Stimulated activated CD8-positive, alpha-beta memory T cell treated with anti-CD3 and anti-CD28 coated beads, Interleukin-15, amount 100 ng/mL, for 24 hours (primary cell): Measurements from ENCODE around the gene XIRP2.

Experiments used
- DNase-seq: peaks from one replicate; pipeline ENCODE4 v3.0.0-alpha.2; 2020; ENCODE audit warnings: low read depth

XIRP2 gene

GRCh38 chr2:167134381-167135072 lies 246.2 kb downstream of the XIRP2 start:
- DNase-seq: no peak

GRCh38 chr2:167135706-167136105 lies 247.4 kb downstream of the XIRP2 start:
- no peak for DNase-seq

- no peak for DNase-seq
Observed at GRCh38 chr2:167136879-167137596, 248.8 kb downstream of the XIRP2 start.

- DNase-seq: no peak
Observed at GRCh38 chr2:167140330-167140729, 252.1 kb downstream of the XIRP2 start.

GRCh38 chr2:167140767-167141166 lies 252.5 kb downstream of the XIRP2 start:
- DNase-seq: no peak

- no peak for DNase-seq
Observed at GRCh38 chr2:167142554-167142953, 254.3 kb downstream of the XIRP2 start.

- DNase-seq: no peak
Observed at GRCh38 chr2:167144179-167144898, 256.1 kb downstream of the XIRP2 start.

- no peak for DNase-seq
Observed at GRCh38 chr2:167147271-167147941, 259.1 kb downstream of the XIRP2 start.

GRCh38 chr2:167151894-167152293 lies 263.6 kb downstream of the XIRP2 start:
- no peak for DNase-seq

GRCh38 chr2:167157523-167157922 lies 269.2 kb downstream of the XIRP2 start:
- no peak for DNase-seq

- no peak for DNase-seq
Observed at GRCh38 chr2:167177196-167177595, 288.9 kb downstream of the XIRP2 start.

- DNase-seq: no peak
Observed at GRCh38 chr2:167181134-167181533, 292.9 kb downstream of the XIRP2 start.

- no peak for DNase-seq
Observed at GRCh38 chr2:167181688-167182087, 293.4 kb downstream of the XIRP2 start.

GRCh38 chr2:167182403-167182802 lies 294.1 kb downstream of the XIRP2 start:
- DNase-seq: no peak

- no peak for DNase-seq
Observed at GRCh38 chr2:167183931-167184330, 295.7 kb downstream of the XIRP2 start.

- DNase-seq: no peak
Observed at GRCh38 chr2:167186465-167186864, 298.2 kb downstream of the XIRP2 start.

GRCh38 chr2:167187049-167187727 lies 298.9 kb downstream of the XIRP2 start:
- no peak for DNase-seq

- no peak for DNase-seq
Observed at GRCh38 chr2:167187978-167188967, 300.0 kb downstream of the XIRP2 start.

- DNase-seq: no peak
Observed at GRCh38 chr2:167190053-167190452, 301.8 kb downstream of the XIRP2 start.

GRCh38 chr2:167191588-167191987 lies 303.3 kb downstream of the XIRP2 start:
- no peak for DNase-seq

GRCh38 chr2:167192833-167193232 lies 304.6 kb downstream of the XIRP2 start:
- DNase-seq: no peak
